EH (cell line): ENCODE measurements around the gene LCMT1.

Source experiments
- DNase-seq: peaks from one replicate; pipeline ENCODE4 v3.0.0-alpha.2; 2015; ENCODE audit warnings: low read depth

Gene LCMT1

GRCh38 chr16:25198021-25198420 lies 86.5 kb downstream of the LCMT1 start:
- peak; percentile 58 for DNase-seq

GRCh38 chr16:25199457-25199856 lies 87.9 kb downstream of the LCMT1 start:
- DNase-seq: no peak

- DNase-seq: peak; percentile 57
These were observed 99.2 kb downstream of the LCMT1 start for GRCh38 chr16:25210758-25211157.

DNA sequence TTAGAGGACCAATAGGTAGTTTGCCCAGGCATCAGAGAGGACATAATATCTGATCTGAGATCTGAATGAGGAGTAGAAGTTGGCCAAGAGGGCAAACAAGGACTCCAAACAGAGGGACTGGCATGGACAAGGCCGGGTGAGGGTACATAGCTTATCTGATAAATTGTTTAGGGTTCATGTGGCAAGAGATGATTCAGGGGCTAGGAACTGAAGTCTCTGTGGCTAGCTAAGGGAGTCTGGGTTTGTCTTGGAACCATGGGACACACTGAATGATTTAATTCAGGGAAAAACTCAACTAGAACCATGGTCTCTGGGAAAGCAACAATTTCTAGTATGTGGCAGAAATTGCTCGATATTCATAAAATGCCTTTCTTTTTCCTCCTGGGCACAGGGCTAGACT lies 101.1 kb downstream of the LCMT1 start:
- no peak for DNase-seq

DNA sequence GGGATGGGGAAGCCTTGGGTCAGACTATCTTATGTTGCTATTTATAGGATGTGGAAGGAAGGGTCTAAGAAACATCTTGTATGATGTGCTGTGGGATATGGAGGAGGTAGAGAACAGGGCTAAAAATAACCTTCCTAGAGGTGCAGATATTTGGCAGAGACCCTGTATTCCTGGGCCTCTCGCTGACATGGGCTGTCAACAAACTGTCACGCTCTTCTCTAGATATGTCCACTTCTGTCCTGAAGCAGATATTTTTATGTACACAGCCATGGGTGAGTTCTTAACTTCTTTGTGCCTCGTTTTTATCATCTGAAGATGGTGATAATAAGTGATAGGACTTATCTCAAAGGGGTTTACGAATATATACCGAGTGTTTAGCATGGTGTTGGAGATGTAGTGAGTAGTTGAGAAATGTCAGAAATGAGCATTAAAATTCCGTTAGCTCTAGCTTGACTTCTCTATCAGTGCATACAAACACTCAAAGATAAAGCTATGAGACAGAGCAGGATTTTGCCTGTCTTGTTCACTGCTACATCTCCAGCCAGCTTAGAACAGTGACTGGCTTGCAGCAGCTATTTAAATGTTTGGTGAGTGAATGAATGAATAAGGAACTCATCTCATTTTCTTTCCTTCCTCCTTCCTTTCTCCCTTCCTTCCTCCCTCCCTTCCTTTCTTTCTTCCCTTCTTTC lies 102.3 kb downstream of the LCMT1 start:
- DNase-seq: no peak

DNA sequence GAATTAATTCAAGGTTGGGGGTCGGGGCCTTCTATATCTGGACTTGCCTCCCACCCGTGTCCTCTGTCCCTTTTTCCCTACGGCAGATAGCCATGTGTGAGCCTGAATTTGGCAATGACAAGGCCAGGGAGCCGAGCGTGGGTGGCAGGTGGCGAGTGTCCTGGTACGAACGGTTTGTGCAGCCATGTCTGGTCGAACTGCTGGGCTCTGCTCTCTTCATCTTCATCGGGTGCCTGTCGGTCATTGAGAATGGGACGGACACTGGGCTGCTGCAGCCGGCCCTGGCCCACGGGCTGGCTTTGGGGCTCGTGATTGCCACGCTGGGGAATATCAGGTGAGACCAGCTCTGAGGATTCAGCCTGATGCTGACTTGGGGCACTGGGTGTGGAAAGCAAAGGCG lies 105.6 kb downstream of the LCMT1 start:
- DNase-seq: no peak

DNA sequence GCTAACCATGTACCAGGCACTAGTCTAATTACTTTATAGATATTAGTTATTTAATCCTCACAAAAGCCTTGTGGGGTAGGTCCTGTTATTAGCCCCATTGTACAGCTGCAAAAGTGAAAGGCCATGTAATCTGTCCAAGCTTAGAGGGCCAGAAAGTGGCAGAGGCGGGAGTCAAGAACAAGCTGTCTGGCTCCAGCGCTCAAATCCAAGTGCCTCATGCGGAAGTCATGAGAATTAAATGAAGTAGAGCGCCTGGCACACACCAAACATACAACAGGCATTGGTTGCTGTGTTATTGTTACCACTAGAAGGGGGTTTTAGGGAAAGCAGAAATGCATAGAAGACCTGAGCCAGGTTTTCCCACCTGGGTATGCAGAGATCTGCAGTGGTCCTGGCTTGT lies 106.4 kb downstream of the LCMT1 start:
- no peak for DNase-seq

- no peak for DNase-seq
These were observed 107.7 kb downstream of the LCMT1 start for GRCh38 chr16:25219070-25219737.

GRCh38 chr16:25222959-25223358 lies 111.4 kb downstream of the LCMT1 start:
- no peak for DNase-seq

- no peak for DNase-seq
These were observed 112.4 kb downstream of the LCMT1 start for GRCh38 chr16:25223964-25224363.

- no peak for DNase-seq
These were observed 113.3 kb downstream of the LCMT1 start for GRCh38 chr16:25224731-25225319.
